Measurements from ENCODE around the gene P2RX4.
A peak's percentile ranks its signal among the peaks of the same experiment; 100 is the strongest.
"Not testable (repeated sequence)": the region's sequence is repeated elsewhere in the genome, so short reads cannot be mapped to it uniquely, and the experiment has no call there.

Gene P2RX4

GRCh38 chr12:121223292-121224285 lies 13.7 kb downstream of the P2RX4 start:
- DNase-seq, result peak; percentile 28 to 36

DNA sequence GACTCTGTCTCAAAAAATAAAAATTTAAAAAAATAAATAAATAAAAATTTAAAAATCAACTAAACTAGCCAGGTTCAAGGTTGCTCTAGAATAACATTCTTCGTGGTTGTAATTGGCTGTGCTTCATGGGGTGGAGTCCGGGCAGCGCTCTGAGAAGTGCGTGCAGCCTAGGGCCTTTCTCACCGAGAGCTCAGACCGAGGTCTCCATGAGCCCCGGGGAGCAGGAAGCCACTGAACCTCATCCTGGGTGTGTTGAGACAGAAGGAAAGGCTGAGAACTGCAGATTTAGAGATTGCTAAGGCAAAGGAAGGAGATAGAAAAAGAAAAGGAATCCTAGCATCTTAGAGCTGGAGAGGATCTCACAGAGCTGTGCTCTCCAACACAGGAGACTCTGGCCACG lies 14.7 kb downstream of the P2RX4 start:
- DNase-seq, result peak; percentile 22 to 28

DNA sequence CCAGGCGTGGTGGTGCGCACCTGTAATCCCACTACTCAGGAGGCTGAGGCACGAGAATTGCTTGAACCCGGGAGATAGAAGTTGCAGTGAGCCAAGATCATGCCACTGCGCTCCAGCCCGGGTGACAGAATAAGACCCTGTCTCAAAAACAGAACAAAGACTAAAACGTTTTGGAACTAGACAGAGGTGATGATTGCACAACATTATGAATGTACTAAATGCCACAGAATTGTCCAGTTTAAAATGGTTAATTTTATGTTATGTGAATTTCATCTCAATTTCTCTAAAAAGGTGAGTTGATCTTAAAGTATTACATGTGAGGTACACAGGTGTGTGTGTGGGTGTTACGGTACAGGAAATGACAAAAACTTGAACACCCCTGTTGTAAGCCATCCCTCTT lies 16.5 kb downstream of the P2RX4 start:
- DNase-seq, result no peak

- DNase-seq, result not testable (repeated sequence)
These were observed 16.9 kb downstream of the P2RX4 start for GRCh38 chr12:121226871-121227270.

- DNase-seq, result no peak
These were observed 17.4 kb downstream of the P2RX4 start for GRCh38 chr12:121227294-121227693.

- DNase-seq, result no peak
These were observed 19.2 kb downstream of the P2RX4 start for GRCh38 chr12:121228919-121229665.

DNA sequence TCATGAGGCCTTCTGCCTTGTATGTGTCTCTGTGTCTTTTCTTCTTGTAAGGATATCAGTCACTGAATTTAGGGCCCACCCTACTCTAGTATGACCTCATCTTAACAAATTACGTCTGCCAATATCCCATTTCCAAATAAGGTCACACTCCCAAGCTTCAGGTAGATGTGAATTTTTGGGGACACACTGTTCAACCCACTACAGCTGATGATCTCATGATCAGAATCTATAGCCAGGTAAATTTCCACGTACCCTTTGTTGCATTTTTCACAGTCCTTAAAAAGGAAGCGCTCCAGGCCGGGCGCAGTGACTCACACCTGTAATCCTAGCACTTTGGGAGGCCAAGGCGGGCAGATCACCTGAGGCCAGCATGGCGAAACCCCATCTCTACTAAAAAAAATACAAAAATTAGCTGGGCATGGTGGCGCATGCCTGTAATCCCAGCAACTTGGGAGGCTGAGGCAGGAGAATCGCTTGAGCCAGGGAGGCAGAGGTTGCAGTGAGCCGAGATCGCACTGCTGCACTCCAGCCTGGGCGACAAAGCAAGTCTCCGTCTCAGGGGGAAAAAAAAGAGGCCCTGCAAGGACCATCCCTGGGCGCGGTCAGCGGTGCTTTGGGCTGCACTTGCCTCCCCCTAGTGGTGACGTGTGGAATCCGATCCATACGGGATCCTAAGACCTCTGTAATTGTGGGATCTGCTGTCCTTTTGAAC lies 20.1 kb downstream of the P2RX4 start:
- peak; percentile 42 to 48 for DNase-seq

- DNase-seq, result no peak
These were observed 20.6 kb downstream of the P2RX4 start for GRCh38 chr12:121230538-121230907.

DNA sequence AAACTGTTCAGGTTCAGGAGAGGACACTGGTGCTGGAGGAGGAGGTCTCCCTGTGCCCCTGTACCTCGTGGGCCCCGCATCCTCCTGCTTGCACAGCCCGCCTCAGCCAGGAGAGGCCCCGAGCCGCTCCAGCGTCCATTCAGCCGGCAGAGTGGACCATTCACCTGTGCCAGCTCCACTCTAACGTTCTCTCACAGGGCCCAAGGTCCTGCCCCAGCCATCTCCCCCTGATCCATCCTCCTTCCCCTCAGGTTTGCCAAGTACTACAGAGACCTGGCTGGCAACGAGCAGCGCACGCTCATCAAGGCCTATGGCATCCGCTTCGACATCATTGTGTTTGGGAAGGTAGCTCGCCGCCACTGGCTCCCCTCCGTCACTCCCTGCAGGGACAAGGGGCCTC lies 22.2 kb downstream of the P2RX4 start:
- DNase-seq, result no peak

DNA sequence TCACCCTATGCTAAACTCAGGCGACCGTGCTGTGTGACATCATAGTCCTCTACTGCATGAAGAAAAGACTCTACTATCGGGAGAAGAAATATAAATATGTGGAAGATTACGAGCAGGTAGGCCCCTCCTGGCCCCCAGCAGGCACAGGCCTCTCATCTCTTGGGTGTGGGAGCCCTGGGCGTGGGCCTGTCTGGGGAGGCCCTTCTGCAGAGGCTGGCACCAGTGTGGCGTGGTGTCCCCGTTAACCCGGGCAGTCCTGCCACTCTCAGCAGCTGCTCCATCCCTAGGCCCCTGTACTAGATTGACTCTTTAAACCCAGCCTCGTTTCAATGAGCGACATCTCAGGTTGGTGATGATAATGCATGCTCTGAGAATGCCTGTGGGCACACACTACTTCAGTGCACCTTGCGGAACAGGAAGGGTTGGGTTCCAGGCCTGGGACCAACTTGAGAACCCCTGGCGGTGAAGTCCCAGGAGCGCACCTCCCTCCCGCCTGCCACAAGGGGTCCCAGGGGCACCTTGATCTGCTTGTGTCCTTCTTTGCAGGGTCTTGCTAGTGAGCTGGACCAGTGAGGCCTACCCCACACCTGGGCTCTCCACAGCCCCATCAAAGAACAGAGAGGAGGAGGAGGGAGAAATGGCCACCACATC lies 23.2 kb downstream of the P2RX4 start:
- DNase-seq, result no peak

GRCh38 chr12:121233628-121234020 lies 23.7 kb downstream of the P2RX4 start:
- DNase-seq, result no peak

DNA sequence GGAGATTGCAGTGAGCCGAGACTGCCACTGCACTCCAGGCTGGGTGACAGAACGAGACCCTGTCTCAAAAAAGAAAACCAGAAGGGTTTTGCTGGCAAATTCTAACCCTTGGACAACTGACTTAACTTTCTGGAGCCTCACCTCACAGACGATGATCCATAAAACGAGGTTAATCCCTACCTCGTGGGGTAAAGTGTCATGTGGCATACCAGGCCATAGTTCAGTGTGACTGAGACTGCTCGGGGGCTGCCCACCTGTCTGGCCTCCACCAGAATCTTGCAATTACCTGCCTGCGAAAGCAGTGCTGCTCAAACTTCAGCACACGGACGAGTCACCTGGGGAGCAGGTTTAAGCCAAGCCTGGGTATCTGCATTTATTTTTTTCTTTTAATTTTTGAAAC lies 26.8 kb downstream of the P2RX4 start:
- no peak for DNase-seq

DNA sequence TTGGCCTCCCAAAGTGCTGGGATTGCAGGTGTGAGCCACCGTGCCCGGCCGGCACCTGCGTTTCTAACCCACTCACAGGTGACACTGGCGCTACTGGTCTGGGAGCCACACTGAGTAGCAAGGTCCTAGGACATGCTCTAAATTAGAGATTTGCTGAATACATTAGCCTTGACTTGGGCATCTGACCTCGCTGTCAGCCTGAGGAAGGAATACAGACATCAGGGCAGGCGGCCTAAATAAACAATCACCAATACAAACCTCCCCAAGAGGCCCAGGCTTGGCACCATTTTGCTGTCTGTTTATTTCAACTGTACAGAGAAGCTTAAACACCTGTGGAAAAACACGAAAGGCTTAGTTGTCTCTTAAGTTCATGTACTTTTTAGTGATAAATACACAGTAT lies 27.5 kb downstream of the P2RX4 start:
- no peak for DNase-seq

GRCh38 chr12:121238086-121238485 lies 28.2 kb downstream of the P2RX4 start:
- DNase-seq, result no peak

- DNase-seq, result no peak
These were observed 28.8 kb downstream of the P2RX4 start for GRCh38 chr12:121238604-121239350.

- no peak for DNase-seq
These were observed 29.6 kb downstream of the P2RX4 start for GRCh38 chr12:121239351-121240061.

DNA sequence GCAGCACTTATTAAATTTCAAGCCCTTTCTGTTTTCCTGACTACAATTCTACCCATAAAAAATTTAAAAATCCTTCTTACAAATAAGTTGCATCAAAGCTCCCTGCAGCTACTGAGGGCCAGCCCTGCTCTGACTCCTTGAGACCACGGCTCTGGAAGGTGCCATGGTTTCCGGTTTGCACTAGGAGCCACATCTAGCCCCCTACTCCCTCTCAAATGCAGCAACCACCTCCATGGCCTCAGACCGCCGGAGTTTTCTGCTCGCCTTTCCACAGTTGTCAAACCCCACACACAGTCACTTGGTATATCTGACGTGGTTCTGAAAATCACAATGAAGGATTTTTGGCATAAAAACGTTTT lies 30.1 kb downstream of the P2RX4 start:
- no peak for DNase-seq

DNA sequence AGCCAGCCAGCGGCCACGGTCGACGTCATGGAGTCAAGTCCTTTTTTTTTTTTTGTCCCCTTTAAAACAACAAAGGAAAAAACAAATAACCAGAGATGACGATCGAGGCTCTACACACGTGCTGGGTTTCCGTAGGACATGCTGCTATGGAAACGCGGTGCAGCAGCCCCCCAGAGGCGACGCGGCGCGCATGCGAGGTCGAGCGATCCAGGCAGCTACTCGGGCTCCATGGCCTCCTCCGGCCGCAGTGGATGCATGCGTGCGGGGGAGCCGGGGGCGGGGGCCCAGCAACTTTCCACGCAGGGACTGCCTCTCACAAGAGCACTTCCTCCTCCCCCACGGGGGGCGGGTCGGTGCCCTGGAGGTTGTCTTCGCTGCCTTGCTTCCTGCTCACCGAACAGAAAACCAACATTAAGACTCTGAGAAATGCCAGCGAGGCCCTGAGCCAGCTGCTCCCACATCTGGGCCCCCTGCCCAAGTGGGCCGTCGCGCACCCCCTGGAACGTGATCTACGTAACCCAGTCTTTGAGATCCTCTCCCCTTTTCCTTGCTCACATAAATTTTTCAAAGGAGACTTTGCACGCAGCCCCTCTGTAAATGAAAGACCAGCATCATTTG lies 30.7 kb downstream of the P2RX4 start:
- DNase-seq, result peak; percentile 87 to 89

GRCh38 chr12:121241156-121241970 lies 31.4 kb downstream of the P2RX4 start:
- no peak for DNase-seq

GRCh38 chr12:121245031-121245430 lies 35.1 kb downstream of the P2RX4 start:
- DNase-seq, result no peak

Data from activated CD4-positive, alpha-beta T cell treated with anti-CD3 and anti-CD28 coated beads, Interleukin-2, amount 50 U/mL, for 4 hours (primary cell).